Nephron progenitor cell (in vitro differentiated cells): ENCODE results near the gene LAPTM5.

Experiments used
- DNase-seq: peaks from one replicate; pipeline ENCODE4 v3.0.0; 2021
- H3K27ac Mint-ChIP-seq: 2 replicates; pipeline ENCODE4 v1.8.0; 2021; ENCODE audit warnings: mild to moderate bottlenecking, moderate library complexity, mixed read lengths
- H3K27me3 Mint-ChIP-seq: 2 replicates; pipeline ENCODE4 v1.8.0; 2021; ENCODE audit warnings: mild to moderate bottlenecking, low read depth, mixed read lengths; ENCODE audit not compliant: poor library complexity
- H3K36me3 Mint-ChIP-seq: 2 replicates; pipeline ENCODE4 v1.8.0; 2021; ENCODE audit warnings: low read depth, mixed read lengths
- H3K4me1 Mint-ChIP-seq: 2 replicates; pipeline ENCODE4 v1.8.0; 2021; ENCODE audit warnings: mixed read lengths
- H3K4me3 Mint-ChIP-seq: 2 replicates; pipeline ENCODE4 v1.8.0; 2021; ENCODE audit warnings: mild to moderate bottlenecking, moderate library complexity, mixed read lengths
- H3K9me3 Mint-ChIP-seq: 2 replicates; pipeline ENCODE4 v1.8.0; 2021; ENCODE audit warnings: mild to moderate bottlenecking, moderate library complexity, mixed read lengths
- TF ChIP-seq, protein P1 (sequence below): fragments of 200-600 bp; sonication (generic); IDR thresholded peaks from 2 replicates; pipeline ENCODE4 v1.5.0; 2021; ENCODE audit warnings: antibody characterized with exemption

LAPTM5 gene

DNA sequence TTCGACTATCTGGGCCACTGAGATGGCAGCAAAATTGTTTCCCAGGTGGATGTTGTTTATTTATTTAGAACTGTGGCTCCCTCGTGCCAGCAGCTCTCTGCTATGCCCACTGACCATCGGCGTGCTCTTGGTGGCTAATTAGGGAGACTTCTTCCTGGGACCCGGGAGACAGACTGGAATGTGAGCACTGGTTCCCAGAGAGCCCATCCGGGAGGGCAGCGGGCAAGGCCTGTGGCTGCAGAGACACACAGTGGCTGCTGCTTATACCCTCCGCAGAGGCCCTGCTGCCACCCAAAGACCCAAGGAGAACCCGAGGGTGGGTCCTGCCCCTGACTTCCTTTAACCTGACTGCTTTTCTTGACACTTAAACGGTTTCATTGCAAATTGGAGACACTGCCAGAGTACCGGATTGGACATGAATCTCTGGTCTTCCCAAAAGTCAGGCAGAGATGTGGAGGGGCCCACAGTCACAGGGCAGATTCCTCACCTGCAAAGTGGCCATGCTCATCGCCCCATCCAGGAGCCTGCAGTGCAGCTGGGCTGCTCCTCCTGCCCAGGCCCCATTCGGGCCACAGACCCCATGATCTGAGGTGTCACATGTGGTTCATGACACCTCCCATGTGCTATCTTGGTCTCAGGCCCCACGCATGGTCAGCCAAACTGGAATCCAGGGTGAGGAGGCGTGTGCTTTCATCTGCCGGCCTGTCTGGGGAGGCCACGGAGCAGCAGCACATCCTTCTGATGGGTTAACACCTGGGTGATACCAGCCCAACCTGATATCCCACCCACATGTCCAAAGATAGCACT lies 28.5 kb downstream of the LAPTM5 start:
- no peak for DNase-seq
- TF ChIP-seq, protein P1, sequence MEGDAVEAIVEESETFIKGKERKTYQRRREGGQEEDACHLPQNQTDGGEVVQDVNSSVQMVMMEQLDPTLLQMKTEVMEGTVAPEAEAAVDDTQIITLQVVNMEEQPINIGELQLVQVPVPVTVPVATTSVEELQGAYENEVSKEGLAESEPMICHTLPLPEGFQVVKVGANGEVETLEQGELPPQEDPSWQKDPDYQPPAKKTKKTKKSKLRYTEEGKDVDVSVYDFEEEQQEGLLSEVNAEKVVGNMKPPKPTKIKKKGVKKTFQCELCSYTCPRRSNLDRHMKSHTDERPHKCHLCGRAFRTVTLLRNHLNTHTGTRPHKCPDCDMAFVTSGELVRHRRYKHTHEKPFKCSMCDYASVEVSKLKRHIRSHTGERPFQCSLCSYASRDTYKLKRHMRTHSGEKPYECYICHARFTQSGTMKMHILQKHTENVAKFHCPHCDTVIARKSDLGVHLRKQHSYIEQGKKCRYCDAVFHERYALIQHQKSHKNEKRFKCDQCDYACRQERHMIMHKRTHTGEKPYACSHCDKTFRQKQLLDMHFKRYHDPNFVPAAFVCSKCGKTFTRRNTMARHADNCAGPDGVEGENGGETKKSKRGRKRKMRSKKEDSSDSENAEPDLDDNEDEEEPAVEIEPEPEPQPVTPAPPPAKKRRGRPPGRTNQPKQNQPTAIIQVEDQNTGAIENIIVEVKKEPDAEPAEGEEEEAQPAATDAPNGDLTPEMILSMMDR: no peak
- Mint-ChIP-seq H3K27ac (no peak overlapping the region), H3K36me3 (no peaks in the 10 kb centered on the region), H3K9me3 (no peaks in the 10 kb centered on the region), H3K27me3 (no peaks in the 10 kb centered on the region), H3K4me1 (peaks cover 74% of the 10 kb centered on the region), H3K4me3 (no peak overlapping the region)

DNA sequence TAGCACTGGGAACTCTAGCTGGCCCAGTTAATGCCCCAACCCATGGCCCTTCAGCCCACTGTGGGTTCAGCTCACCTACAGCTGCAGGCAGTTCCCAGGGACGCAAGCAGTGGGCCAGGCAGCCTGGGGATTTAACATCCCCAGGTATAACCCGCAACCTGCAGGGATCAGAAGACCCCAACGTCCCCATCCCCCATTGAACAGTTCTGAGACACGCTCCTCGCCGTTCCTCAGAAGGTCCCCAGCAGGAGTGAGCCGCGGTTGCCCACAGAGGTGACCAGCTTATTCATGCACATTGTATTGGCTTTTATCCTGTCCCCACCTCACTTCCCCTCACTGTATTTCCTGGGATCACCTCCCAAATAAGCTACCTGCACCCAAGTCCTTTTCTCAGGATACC lies 29.2 kb downstream of the LAPTM5 start:
- TF ChIP-seq, protein P1: no peak
- Mint-ChIP-seq H3K9me3 (no peaks in the 10 kb centered on the region), H3K27me3 (no peaks in the 10 kb centered on the region), H3K4me1 (peaks cover 74% of the 10 kb centered on the region), H3K27ac (peak overlapping the region; percentile 81), H3K36me3 (no peaks in the 10 kb centered on the region), H3K4me3 (no peak overlapping the region)
- DNase-seq: no peak

DNA sequence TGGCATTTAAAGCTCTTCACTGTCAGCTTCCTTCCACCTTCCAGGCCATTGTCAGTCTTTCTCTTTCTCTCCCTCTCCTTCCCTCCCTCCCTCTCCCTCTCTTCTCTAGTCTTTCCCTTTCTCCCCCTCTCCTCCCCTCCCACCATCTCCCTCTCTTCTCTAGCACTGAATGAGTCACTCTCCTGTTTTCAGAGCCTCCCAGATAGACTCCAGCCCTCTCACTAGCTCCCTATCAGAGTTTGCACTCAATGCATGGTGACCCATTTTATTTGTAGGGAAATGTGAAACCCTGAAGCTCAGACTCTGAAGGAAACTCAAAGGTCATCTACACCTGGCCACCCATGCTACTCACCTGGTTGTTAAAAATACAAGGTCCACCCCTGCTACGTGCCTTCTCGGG lies 29.8 kb downstream of the LAPTM5 start:
- H3K4me3 Mint-ChIP-seq: peak overlapping the region; percentile 23
- H3K9me3 Mint-ChIP-seq: no peaks in the 10 kb centered on the region
- DNase-seq: no peak
- no peaks in the 10 kb centered on the region for H3K27me3 Mint-ChIP-seq
- TF ChIP-seq, protein P1: no peak
- H3K36me3 Mint-ChIP-seq: no peaks in the 10 kb centered on the region
- H3K27ac Mint-ChIP-seq: peak overlapping the region; percentile 81
- peaks cover 73% of the 10 kb centered on the region for H3K4me1 Mint-ChIP-seq

DNA sequence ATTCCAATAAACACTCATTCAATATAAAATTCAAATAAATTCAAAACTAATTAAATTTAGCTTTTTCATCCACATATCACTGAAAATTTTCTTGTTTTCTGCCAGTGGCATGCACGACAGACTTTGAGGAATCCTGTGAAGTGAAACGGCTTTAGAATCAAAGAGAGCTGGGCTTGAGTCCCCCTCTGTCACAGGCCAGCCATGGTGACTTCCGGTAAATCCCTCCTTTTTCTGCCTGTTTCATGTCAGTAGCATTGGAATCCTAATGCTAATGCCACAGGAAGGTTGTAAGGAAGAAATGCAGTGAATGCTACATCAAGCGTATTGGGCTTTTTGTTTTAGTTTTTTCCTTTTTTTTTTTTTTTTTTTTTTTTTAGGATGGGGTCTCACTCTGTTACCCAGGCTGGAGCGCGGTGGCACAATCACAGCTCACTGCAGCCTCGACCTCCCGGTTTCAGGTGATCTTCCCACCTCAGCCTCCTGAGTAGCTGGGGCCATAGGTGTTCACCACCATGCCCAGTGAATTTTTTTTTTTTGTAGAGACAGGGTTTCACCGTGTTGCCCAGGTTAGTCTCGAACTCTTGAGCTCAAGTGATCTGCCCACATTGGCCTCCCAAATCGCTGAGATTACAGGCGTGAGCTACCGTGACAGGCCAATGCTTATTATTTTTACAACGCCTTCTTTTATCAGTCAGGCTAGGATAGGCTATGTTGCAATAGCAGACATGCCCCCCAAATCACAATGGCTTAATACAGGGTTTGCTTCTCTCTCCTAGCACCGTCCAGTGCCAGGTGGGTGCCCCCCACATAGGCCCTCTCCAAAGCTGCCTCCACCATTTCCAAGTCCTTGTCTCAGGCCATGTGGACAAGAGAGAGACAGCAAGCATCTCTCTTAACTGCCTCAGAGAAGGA lies 30.5 kb downstream of the LAPTM5 start:
- Mint-ChIP-seq H3K36me3 (no peaks in the 10 kb centered on the region), H3K27me3 (no peaks in the 10 kb centered on the region), H3K9me3 (no peaks in the 10 kb centered on the region), H3K4me1 (peaks cover 66% of the 10 kb centered on the region), H3K4me3 (no peak overlapping the region), H3K27ac (peak overlapping the region; percentile 59)
- no peak for DNase-seq
- TF ChIP-seq, protein P1: no peak

DNA sequence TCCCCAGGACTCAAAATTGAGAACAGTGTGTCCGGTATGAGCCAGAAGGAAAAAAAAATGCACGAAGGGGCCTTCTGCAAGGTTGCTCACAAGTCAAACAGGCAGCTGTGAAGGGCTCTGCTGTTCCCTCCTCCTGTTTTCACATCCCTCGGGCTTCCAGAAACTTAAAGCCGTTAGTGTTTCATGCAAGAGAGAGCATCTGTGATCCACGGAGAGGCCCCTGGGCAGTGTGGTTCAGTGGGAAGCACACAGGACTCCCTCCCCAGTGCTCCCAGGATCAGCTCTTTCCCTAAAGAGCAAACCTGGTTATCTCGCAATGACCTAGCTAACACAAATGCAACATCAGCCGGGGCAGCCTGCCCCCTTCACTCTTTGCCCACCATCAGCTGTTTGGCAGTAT lies 31.3 kb downstream of the LAPTM5 start:
- H3K9me3 Mint-ChIP-seq: no peaks in the 10 kb centered on the region
- TF ChIP-seq, protein P1: no peak
- H3K4me1 Mint-ChIP-seq: peaks cover 60% of the 10 kb centered on the region
- no peaks in the 10 kb centered on the region for H3K36me3 Mint-ChIP-seq
- no peak overlapping the region for H3K27ac Mint-ChIP-seq
- DNase-seq: no peak
- no peaks in the 10 kb centered on the region for H3K27me3 Mint-ChIP-seq
- H3K4me3 Mint-ChIP-seq: no peak overlapping the region
